Measurements from ENCODE around the gene AP3S1.

AP3S1 gene

GRCh38 chr5:115962565-115963402 lies 121.0 kb downstream of the AP3S1 start:
- no peak for DNase-seq (ENCODE audit: low read depth)
- TF ChIP-seq CTCF (IDR thresholded peaks at IDR 0.05; ENCODE audit: low read depth, low read length, missing control alignments): no peak
- no peak overlapping the region for H3K4me3 ChIP-seq (ENCODE audit: low read depth, low read length)

GRCh38 chr5:115963566-115963965 lies 121.8 kb downstream of the AP3S1 start:
- DNase-seq (ENCODE audit: low read depth): no peak
- no peak for TF ChIP-seq CTCF (IDR thresholded peaks at IDR 0.05; ENCODE audit: low read depth, low read length, missing control alignments)
- no peak overlapping the region for H3K4me3 ChIP-seq (ENCODE audit: low read depth, low read length)
